Neural cell (in vitro differentiated cells): Measurements from ENCODE around the gene NAT8. TPM values are rescaled to one million over a fixed set of nuclear protein-coding genes. Genes with fewer than 3 reads are reported as not detected.
"Not testable (repeated sequence)": the region's sequence is repeated elsewhere in the genome, so short reads cannot be mapped to it uniquely, and the experiment has no call there.

Experiments
- H2AFZ ChIP-seq: fragments of 200-600, 300-800 bp; sonication (generic), shearing (Covaris generic); 2 replicates; pipeline ENCODE4 v1.6.0; 2014; ENCODE audit warnings: low read depth, mild to moderate bottlenecking, antibody characterized with exemption, low read length, moderate library complexity
- H3F3A ChIP-seq: fragments of 200-600 bp; shearing (Covaris generic); 2 replicates; pipeline ENCODE4 v1.6.1; 2016; ENCODE audit warnings: mild to moderate bottlenecking, moderate library complexity, mixed read lengths, antibody characterized with exemption, low read length; ENCODE audit not compliant: insufficient read depth, poor library complexity, severe bottlenecking
- H3K27ac ChIP-seq: fragments of 200-600, 300-800 bp; sonication (generic), shearing (Covaris generic); 2 replicates; pipeline ENCODE4 v1.5.1; 2014; ENCODE audit warnings: mild to moderate bottlenecking, low read length, moderate library complexity
- H3K27me3 ChIP-seq: fragments of 300-800, 200-600 bp; sonication (generic), shearing (Covaris generic); 2 replicates; pipeline ENCODE4 v1.6.0; 2014; ENCODE audit warnings: mild to moderate bottlenecking, low read depth, low read length, moderate library complexity; ENCODE audit not compliant: insufficient read depth
- H3K36me3 ChIP-seq: fragments of 300-800, 200-600 bp; sonication (generic), shearing (Covaris generic); 2 replicates; pipeline ENCODE4 v1.5.1; 2014; ENCODE audit warnings: mild to moderate bottlenecking, antibody characterized with exemption, low read length, moderate library complexity; ENCODE audit not compliant: insufficient read depth
- H3K4me2 ChIP-seq: fragments of 300-800, 200-600 bp; sonication (generic), shearing (Covaris generic); 2 replicates; pipeline ENCODE4 v1.6.0; 2014; ENCODE audit warnings: mild to moderate bottlenecking, low read length
- H3K4me3 ChIP-seq: fragments of 300-800, 200-600 bp; sonication (generic), shearing (Covaris generic); 2 replicates; pipeline ENCODE4 v1.5.1; 2014; ENCODE audit warnings: mild to moderate bottlenecking, low read length, moderate library complexity
- H3K79me2 ChIP-seq: fragments of 200-600 bp; shearing (Covaris generic); replicated peaks from 2 replicates; pipeline ENCODE4 v1.6.0; 2014; ENCODE audit warnings: mild to moderate bottlenecking, low read length, moderate library complexity; ENCODE audit not compliant: insufficient read depth
- H3K9ac ChIP-seq: fragments of 300-800, 200-600 bp; sonication (generic), shearing (Covaris generic); 2 replicates; pipeline ENCODE4 v1.6.1; 2016; ENCODE audit warnings: mild to moderate bottlenecking, low read length, mixed read lengths
- H3K9me2 ChIP-seq: fragments of 200-600 bp; shearing (Covaris generic); 2 replicates; pipeline ENCODE4 v1.6.1; 2016; ENCODE audit warnings: mild to moderate bottlenecking, low read length, mixed read lengths; ENCODE audit not compliant: insufficient read depth
- H3K9me3 ChIP-seq: fragments of 200-600, 300-800 bp; sonication (generic), shearing (Covaris generic); 2 replicates; pipeline ENCODE4 v1.6.1; 2016; ENCODE audit warnings: mild to moderate bottlenecking, mixed run types, low read length, moderate library complexity, mixed read lengths
- H4K20me1 ChIP-seq: fragments of 200-600 bp; shearing (Covaris generic); 2 replicates; pipeline ENCODE4 v1.6.1; 2016; ENCODE audit warnings: mild to moderate bottlenecking, mixed run types; ENCODE audit not compliant: insufficient read depth
- EZH2 ChIP-seq: fragments of 200-600, 300-800 bp; shearing (Covaris generic), sonication (generic); IDR thresholded peaks from 2 replicates; pipeline ENCODE4 v1.6.1; 2014; ENCODE audit warnings: antibody characterized with exemption, low read length, borderline replicate concordance, mild to moderate bottlenecking; ENCODE audit not compliant: insufficient read depth, poor library complexity, severe bottlenecking
- MXI1 ChIP-seq: fragments of 450-650 bp; conservative IDR thresholded peaks from 2 replicates; pipeline ENCODE4 v1.6.1; 2014; ENCODE audit warnings: antibody characterized with exemption, mild to moderate bottlenecking; ENCODE audit not compliant: poor library complexity, severe bottlenecking
- POLR2AphosphoS5 ChIP-seq: IDR thresholded peaks from 2 replicates; pipeline ENCODE4 v1.6.1; 2012
- RAD21 ChIP-seq: fragments of 450-650 bp; conservative IDR thresholded peaks from 2 replicates; pipeline ENCODE4 v1.6.1; 2014; ENCODE audit warnings: antibody characterized with exemption, mild to moderate bottlenecking, moderate library complexity
- polyA plus RNA-seq: library from polyadenylated mRNA; depleted of rRNA; stranded (reverse); fragments of >200 nt; gene quantifications from 2 replicates; pipeline ENCODE4 v1.2.3, GENCODE V29; 2014

Gene NAT8
- polyA plus RNA-seq, 1 donor from 2014 or later: not detected

GRCh38 chr2:73626237-73626636 lies 16.0 kb downstream of the NAT8 start:
- not testable (repeated sequence) for H3K9me2 ChIP-seq, H3K4me3 ChIP-seq, H3K4me2 ChIP-seq, H2AFZ ChIP-seq, H3F3A ChIP-seq, H3K79me2 ChIP-seq, H3K36me3 ChIP-seq, H3K27me3 ChIP-seq, H3K9me3 ChIP-seq, H4K20me1 ChIP-seq, H3K27ac ChIP-seq, H3K9ac ChIP-seq

DNA sequence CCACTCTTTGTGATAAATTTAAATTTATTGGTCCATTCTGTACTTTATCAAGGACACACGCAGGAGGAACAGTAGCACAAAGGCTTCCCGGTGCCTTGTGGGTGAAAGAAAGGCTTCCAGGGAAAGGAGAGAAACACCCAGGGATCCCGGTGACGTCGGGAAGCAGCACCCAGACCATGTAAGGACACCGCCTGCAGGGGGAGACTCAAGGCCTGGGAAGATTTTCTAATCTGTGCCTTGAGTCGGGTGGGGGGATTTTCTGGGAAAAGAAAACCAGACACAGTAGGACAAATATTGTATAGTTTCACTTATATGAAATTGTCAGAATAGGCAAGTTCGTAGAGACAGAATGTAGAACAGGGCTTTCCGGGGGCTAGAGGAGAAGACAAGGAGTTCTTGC lies 17.6 kb downstream of the NAT8 start:
- H3K9me2 ChIP-seq, H3K27me3 ChIP-seq, H3F3A ChIP-seq, H3K9ac ChIP-seq, H3K4me3 ChIP-seq, H2AFZ ChIP-seq, H3K4me2 ChIP-seq, H3K27ac ChIP-seq, H3K79me2 ChIP-seq, H4K20me1 ChIP-seq, H3K36me3 ChIP-seq, H3K9me3 ChIP-seq: not testable (repeated sequence)

- not testable (repeated sequence) for H3K27ac ChIP-seq, H3K79me2 ChIP-seq, H4K20me1 ChIP-seq, H3F3A ChIP-seq, H3K36me3 ChIP-seq, H3K9me3 ChIP-seq, H3K9me2 ChIP-seq, H3K4me2 ChIP-seq, H3K4me3 ChIP-seq, H2AFZ ChIP-seq, H3K9ac ChIP-seq, H3K27me3 ChIP-seq
These were observed 18.2 kb downstream of the NAT8 start for GRCh38 chr2:73624036-73624435.

- H3F3A ChIP-seq, H3K27ac ChIP-seq, H3K9me3 ChIP-seq: not testable (repeated sequence)
These were observed 22.3 kb downstream of the NAT8 start for GRCh38 chr2:73619925-73620324.

DNA sequence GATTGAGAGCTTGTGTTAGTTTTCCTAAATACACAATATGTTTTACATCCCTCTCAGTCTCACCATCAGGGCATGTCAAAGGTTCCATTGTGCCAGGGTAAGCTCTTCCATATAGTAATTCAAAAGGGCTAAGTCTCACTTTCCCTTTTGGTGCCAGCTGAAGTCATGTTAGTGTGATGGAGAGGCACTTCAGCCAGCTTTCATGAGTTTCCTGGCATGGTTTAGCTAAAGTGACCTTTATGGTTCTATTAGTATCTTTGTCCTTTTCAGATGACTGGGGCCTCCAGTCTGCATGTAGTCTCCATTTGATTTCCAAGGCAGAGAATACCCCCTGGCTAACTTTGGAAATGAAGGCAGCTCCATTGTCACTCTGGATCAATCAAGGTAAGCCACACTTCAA lies 27.2 kb downstream of the NAT8 start:
- H3K27ac ChIP-seq: no peak overlapping the region
- no peaks in the 10 kb centered on the region for H3K9me2 ChIP-seq
- H3K9me3 ChIP-seq: no peaks in the 10 kb centered on the region
- H3F3A ChIP-seq: no peaks in the 10 kb centered on the region
- H3K36me3 ChIP-seq: peaks cover 11% of the 10 kb centered on the region
- no peak overlapping the region for H3K4me3 ChIP-seq
- no peak overlapping the region for H2AFZ ChIP-seq
- no peaks in the 10 kb centered on the region for H3K79me2 ChIP-seq
- H3K9ac ChIP-seq: no peak overlapping the region
- no peaks in the 10 kb centered on the region for H4K20me1 ChIP-seq
- H3K27me3 ChIP-seq: no peaks in the 10 kb centered on the region
- H3K4me2 ChIP-seq: no peak overlapping the region
- TF ChIP-seq RAD21: no peak
- TF ChIP-seq EZH2: no peak
- TF ChIP-seq POLR2AphosphoS5: no peak
- TF ChIP-seq MXI1: no peak

More at GRCh38 chr2:73619925-73620324, 22.3 kb downstream of the NAT8 start:
- not testable (repeated sequence) for H3K36me3 ChIP-seq, H3K27me3 ChIP-seq, H3K9me2 ChIP-seq, H2AFZ ChIP-seq, H3K79me2 ChIP-seq, H3K4me2 ChIP-seq, H3K4me3 ChIP-seq, H3K9ac ChIP-seq, H4K20me1 ChIP-seq
